GM18511 (cell line): ENCODE data around the gene JAK3.

Experiments used
- ATAC-seq: cut with Tn5 transposase; IDR thresholded peaks from one replicate; pipeline ENCODE4 v1.9.1; 2021; ENCODE audit warnings: mild to moderate bottlenecking, moderate library complexity; ENCODE audit not compliant: unreplicated experiment

JAK3 gene

DNA sequence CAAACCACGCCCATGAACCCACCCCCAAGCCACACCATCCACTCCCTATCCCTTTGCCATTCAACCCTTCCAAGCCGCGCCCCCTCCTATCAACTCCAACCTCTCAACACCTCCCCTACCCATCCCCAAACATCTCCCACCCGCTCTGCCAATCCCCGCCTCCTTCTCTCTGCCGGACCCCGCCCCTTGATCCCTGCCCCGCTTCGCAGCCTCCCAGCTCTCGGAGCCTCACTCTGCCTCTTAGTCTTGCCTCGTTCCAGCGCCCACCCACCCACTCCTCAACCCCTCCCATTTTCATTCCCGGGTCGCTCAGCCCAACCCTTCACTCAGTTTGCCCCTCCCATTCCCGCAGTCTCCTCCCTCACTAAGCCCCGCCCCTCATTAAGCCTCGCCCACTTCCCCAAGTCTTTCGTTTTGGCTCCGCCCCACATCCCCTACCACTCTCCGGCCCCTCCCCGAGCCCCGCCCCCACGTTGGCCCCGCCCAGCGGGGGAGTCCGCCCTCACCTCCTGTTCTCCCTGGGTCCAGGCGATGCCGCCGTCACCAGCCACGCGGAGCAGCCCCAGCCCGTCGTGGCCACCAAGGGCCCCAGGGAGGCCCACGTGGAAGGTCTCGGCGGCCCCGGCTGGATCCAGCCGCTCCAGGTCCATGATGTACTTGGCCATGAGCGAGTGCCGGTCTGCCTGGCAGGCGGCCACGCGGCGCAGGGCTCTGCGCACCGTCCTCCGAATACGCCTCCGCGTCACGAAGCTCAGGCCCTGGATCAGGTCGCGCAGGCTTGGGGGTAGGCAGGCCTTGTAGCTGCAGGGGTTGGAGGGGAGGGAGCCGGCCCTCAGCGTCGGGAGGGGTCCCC is 5.7 kb downstream of the JAK3 start:
- no peak for ATAC-seq

DNA sequence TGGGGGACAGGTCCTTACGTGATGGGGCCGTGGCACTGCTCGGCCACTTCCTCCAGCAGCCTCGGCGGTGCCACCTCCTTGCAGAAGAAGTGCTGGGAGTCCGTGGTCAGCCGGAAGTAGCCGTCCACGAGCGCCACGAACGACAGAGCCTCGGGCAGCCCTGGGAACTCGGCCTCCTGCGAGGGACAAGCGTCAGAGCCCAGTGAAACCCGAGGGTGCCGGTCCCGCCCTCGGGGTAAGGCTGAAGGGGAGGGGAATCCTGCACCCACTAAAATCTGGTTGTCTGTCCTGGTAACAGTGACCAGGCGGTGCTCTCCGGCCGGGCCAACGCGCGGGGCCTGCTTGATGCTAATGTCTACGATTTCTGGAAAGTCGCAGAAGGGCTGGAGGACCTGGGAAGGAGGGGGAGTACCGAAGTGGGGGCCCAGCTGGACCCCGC is 6.4 kb downstream of the JAK3 start:
- ATAC-seq = no peak

DNA sequence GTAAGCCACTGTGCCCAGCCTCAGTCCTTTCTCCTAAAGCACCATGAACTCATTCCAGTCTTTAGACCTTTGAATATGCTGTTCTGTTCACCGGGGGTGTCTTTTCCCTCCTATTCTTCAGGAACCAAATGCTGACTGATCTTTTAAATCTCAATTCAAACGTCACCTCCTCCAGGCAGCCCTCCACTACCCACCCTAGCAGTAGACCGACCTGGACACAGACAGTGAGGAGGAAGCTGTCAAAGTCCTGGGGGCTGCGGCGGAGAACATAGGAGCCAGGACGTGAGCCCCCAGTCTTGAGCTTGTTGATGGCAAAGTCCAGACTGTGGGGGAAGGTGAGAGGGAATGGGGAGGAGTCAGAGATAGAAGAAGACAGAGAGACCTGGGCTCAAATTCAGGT is 7.8 kb downstream of the JAK3 start:
- ATAC-seq = no peak

DNA sequence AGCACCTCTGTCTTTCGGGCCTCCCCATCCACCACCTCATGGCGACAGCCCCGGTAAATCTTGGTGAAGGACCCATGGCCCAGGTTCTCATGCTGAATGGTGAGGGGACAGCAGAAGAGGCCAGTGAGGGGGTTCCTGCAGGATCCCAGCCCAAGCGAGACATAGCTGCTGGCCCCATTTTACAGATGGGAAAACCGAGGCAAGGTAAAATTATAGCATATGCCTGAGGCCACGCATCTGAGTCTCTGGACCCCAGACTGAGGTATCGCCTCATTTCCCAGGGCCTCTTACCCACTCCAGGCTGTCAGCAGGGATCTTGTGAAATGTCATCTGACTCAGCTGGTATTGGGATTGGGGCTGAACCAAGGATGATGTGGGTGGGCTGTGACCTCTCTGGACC is 9.8 kb downstream of the JAK3 start:
- no peak for ATAC-seq

DNA sequence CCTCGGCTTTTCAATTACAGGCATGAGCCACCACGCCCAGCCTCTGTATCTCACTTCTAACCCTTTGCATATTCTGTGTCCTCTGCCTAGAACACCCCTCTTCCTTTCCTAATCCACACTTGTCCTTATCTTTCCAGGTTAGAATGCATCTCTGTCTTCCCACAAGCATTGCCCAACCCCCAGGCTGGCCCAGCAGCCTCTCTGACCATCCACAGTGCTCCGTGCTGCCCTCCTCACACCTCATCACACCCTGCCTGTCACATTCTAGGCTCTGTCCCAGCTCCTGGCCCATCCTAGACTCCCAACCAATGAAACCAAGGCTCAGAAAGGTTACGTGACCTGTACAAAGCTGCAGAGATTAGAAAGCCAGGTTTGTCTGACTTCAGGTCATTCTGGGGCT is 11.3 kb downstream of the JAK3 start:
- no peak for ATAC-seq

DNA sequence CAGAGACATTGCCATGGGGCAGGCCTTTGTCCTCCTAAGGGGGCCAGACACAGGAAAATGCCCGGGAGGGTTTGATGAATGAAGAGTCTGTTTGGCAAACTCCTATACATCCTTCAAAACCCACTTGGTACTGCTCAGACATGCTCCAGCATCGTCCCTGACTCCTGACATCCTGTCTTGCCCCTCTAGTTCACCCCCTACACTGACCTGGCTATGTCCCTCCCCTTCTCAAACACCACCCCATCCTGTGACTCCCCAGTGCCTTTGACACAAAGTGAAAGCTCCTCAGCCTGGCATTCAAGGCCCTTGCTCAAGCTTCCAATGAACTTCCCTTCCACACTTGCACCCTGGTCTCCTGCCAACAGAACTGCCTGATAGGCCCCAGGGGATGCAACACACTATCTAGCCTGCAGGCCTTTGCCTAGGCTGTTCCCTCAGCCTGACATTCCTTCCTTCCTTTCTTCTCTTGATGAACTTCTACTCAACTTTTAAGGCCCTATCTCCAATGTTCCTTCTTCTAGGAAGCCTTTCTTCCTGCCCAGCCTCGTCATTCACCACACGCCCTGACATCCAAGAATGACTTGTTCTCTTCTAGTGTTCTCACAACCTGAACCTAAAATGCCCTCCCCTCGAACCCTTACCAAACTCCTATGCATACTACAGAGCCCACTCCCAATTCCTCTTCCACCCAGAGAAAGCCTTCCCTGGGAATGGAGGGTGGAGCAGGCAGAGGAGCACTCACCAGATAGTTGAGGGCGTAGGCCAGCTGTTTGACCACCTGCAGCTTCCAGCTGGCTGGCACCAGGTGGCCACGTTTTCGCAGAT is 12.4 kb downstream of the JAK3 start:
- no peak for ATAC-seq

DNA sequence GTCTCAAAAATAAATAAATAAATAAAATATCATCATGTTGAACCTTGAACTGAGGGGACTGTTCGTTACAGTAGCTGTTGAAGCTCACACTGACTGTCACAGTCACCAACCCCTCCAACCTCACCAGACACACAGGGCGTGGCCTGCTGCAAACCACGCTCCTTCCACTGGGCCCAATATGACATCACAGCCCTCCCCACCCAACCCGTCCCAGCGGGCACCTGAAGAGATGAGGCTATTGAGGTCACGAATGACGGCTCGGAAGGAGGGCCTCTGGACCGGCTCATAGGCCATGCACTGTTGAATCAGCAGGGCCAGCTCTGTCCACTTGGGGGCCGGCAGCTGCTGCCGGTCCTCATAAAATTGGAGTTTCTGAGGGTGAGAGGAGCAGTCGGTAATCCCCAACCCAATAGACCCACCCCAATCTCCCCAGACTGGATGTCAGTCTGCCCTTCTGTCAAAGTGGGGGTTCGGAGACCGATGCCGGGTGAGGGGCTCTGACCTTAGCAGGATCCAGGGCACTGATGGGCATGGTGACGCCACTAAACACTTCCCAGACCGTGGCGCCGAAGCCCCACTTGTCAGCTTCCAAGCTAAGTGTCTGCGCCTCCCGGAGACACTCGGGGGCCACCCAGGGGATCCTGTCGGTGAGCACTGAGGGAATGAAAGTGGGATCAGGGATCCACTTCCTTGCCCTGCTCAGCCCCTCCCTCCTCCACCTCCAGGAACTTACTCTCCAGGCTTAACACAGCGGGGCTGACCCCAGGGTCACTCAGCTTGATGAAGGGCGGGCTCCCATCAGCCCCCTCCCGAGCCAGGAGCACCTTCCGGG is 13.2 kb downstream of the JAK3 start:
- ATAC-seq = no peak

DNA sequence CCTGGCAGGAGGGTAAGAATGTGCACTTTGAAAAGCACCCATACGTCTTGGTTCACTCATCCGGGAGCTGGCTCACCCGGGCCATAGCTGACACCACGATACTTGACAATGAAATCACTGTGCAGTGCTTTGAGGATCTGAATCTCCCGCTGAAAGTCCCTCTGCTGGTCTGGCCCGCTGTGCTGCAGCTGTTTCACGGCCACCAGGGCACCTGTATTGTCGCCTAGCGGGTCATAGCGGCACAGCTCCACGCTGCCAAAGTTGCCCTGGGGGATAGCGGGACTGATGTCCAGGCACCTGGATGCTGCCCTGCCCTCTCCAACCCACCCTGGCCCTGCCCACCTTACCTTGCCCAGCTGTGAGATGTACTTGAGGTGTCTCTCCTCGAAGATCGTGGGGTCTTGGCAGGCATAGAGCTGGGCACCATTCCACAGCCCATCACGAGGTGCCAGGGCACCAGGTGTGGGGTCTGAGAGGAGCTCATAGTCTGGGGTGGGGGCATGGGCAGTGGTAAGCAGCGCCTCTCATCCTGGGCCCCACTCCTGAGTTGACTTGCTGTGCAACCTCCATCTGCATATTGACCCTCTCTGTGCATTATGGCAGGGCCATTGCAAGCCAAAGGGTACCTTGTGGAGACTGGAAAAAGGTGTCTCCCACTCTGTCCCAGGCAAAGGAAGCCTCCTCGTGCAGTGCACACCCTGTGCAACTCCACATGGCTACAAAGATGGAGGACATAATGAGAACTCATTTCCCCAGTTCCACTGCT is 15.2 kb downstream of the JAK3 start:
- ATAC-seq = no peak

DNA sequence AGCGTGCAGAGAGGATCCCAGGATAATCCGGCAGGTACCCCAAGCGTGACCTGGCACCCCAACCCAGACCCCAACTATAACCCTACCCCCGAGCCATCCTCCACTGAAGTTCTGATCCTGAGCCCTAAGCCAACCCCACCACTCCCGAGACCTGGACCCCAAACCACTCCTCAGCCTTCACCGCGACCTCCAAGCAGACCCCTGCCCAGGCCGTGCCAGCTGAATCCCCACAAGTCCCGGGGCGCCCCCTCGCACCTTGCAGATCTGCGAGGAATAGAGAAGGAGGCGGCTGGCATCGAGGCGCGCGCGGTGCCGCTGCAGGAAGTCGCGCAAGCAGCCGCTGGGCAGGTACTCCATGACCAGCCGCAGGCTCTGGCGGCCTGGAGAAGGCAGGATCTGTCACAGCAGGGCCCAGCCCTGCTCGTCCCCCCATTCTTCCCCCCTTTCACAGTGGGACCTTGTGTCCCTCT is 16.3 kb downstream of the JAK3 start:
- ATAC-seq = no peak

DNA sequence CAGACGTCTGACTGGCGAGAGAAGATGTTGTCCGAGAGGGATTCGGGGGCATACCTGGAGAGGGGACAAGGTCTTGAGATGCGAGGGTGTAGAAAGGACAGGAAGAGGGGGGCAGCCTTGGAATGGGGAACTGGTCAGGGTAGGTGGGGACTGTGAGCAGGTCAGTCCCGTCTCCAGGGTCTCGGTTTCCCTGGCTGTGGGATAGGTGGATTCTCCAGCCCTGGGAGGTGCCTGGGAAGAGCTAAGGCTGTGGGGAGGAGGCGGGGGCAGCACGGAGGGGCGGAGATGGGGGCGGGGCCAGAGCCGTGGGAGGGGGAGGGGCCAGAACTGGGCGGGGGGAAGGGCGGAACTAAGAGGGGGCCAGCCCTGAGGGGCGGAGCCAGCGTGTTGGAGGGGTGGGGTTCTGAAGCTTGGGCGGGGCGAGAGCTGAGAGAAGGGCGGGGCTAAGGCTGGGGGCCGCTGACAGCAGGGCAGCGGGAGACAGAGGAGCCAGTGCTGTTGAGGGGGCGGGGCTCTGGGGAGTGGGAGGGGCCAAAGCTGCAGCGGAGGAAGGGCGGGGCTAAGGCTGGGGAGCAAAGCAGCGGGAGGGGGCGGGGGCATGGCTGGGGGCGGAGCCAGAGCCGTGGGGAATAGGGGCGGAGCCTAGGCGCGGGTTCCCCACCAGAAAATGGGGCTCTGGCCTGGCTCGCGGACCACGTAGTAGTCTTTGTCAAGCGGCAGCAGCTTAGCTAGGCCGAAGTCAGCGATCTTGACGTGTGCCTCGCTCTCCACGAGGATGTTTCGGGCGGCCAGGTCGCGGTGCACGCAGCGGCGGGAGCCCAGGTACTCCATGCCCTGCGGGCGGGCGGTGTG is 17.0 kb downstream of the JAK3 start:
- no peak for ATAC-seq

DNA sequence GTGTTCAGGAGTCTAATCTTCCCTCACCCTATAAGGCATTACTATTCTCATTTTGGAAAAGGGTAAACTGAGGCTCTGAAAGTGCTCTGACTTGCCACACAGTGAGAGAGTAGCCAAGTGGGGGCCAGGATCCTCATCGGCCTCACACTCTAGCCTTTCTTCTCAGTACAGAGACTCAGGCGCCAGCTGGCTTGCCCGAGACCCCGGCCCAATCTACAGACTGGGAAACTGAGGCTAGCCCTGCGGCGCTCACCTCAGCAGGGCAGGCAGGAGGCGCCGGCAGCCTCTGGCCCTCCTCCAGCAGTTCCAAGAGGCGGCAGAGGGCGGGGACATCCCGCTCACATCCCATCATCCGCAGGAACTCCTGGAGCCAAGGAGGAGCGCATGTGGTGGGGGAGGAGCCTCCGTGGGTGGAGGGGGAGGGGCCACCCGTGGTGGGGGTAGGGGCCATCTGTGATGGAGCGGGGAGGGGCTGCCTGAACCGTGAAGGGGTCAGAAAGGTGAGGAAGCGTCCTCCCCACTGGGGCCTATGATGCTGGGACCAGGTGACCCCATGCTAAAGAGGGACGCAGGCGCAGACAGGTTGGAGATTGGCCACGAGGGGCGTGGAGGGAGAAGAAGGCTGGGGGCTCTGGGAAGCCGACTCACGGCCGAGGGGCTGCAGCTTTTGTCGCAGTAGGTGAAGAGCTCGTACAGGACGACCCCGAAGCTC is 17.8 kb downstream of the JAK3 start:
- ATAC-seq = no peak

DNA sequence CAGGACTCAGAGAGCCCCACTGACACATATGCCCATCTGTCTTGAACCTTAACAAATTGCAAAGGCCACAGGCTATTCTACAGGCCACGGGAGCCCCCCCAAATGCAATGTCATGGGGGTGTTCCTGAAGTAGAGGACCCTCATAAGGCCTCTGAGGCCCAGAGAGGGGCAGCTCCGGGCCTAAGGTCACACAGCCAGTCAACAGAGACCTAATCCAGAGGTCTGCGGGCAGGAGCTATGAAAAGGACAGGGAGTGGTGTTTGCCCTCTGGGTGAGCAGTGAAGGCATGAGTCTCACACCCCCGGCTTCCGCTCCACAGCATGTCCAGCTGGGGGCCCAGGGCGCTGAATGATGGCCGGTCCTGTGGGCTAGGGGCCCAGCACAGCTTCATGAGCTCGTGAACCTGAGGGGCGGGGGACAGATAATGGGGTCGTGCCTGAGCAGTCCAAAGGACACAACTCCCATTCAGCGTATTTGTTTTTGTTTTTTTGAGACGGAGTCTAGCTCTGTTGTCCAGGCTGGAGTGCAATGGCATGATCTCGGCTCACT is 21.2 kb downstream of the JAK3 start:
- no peak for ATAC-seq

DNA sequence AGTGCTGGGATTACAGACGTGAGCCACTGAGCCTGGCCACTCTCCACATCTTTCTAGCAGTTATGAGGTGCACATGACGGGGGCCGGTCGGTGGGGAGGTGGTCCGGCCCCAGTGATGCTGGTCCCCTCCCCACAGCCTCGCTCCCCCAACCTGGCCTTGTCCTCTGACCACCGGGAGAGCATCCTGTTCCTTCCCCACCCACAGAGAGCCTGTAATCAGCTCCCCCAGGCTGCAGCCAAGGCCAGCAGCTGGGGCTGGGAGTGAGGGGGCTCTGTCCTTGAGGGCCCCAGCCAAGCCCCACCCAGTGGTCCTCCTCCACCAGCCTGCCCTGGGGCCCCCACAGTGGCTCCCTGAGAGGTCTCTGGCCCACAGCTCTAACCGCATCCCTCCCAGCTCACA is 23.4 kb downstream of the JAK3 start:
- no peak for ATAC-seq

DNA sequence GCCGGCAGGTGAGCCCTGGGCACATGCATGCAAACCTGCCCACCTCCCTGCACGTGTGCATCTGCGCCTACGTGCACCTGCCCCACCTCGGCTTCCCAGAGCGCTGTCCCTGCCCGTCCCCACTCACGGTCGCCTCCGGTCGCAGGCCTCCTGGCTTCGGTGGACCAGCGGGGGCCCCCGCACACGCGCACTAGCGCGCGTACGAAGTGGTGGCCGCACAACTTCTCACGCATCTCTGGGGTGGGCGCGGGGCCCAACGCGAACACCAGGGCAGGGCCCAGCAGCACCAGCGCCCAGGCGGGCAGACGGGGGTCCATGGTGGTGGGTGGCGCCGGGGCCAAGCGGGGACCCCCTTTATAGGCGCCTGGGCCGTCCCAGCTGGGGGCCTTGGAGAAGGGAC is 26.6 kb downstream of the JAK3 start, which contains the start of gene INSL3:
INSL3 (minus strand) TSS at position 330 of the 400 bp plus-strand sequence; CDS start at position 317, 13 bp downstream.
- no peak for ATAC-seq

DNA sequence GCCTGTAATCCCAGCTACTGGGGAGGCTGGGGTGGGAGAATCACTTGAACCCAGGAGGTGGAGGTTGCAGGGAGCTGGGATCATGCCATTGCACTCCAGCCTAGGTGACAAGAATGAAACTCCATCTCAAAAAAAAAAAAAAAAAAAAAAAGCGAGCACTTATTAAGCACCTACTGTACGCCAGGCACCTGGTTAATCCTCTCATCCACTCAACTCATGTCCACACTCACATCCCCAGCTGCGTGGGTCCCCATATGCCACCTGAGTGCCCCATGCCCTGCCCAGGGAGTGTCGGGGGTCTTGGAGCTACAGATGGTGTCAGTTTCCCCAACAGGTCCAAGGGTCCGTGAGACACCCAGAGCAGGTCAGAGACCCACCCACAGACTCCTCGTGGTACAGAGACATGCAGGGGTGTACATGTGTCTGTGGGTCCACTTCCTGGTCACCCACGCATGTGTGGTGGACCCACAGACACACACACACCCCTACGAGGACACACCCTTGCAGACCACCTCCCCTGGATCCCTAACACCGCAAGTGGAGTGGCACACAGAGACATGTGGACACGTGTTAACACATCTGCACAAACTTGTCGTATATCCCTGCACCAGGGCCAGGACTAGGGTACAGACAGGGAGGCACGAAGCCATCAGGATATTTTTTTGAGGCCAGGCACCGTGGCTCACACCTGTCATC is 30.0 kb downstream of the JAK3 start:
- ATAC-seq = no peak

DNA sequence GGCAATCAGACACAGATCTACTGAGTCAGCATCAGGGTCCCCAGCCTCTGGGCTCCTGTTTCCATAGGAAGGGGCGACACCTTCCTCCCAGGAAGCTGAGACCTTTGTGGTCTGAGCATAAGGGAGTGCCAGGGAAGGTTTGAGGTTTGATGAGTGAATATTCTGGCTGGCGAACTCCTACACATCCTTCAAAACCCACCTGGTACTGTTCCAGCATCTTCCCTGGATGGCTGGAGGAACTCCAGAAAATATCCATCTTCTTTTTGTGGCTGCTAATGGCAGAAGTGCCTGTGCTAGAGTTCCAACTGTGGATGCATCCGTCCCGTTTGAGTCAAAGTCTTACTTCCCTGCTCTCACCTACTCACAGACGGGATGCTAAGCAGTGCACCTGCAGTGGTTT is 35.7 kb downstream of the JAK3 start:
- ATAC-seq = no peak

DNA sequence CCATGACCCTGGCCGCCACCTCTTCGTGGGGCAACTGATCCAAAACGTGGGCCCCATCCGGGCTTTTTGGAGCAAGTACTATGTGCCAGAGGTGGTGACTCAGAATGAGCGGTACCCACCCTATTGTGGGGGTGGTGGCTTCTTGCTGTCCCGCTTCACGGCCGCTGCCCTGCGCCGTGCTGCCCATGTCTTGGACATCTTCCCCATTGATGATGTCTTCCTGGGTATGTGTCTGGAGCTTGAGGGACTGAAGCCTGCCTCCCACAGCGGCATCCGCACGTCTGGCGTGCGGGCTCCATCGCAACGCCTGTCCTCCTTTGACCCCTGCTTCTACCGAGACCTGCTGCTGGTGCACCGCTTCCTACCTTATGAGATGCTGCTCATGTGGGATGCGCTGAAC is 36.1 kb downstream of the JAK3 start:
- ATAC-seq = no peak

DNA sequence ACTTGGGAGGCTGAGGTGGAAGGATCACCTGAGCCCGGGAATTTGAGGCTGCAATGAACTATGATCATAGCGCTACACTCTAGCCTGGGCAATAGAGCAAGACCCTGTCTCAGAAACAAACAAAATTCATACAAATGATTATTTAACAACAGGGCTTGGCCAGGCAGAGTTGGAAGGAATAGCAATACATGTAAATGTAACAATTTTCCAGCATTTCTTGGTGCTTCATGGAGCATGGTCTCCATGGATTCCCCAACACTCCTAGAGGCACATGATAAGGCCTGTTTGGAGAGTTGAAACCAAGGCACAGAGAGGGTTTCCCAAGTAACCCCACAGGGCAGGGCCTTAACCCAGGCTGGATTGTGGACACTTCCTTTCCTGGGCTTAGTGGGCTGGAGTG is 36.7 kb downstream of the JAK3 start:
- no peak for ATAC-seq
